DMS 273 (cell line): ENCODE measurements around the gene SHCBP1L.
A peak's percentile ranks its signal among the peaks of the same experiment; 100 is the strongest.
"Not testable (repeated sequence)": the region's sequence is repeated elsewhere in the genome, so short reads cannot be mapped to it uniquely, and the experiment has no call there.

Source experiments
- DNase-seq: peaks from one replicate; lab custom pipeline; 2025; ENCODE audit not compliant: unreplicated experiment; lab: John Stamatoyannopoulos, UW

The SHCBP1L gene

DNA sequence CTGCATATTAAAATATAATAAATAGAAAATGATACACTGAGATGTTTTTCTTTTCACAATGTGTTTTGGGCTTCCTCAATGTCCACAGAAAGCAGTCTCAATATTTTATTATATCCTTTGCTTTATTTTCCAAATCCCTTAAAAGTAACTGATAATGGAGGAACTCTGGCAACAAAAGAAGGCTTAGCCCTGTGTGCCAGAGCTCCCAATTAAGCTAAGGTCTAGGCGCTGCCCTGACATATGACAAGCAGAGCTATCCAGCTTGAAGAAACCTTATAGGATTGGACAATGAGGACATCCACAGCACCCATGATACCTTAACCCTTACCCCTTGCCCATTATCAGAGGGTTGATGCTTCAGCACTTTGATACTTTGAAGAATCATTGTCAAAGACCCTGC lies 12.9 kb upstream of the SHCBP1L start:
- DNase-seq, result no peak

DNA sequence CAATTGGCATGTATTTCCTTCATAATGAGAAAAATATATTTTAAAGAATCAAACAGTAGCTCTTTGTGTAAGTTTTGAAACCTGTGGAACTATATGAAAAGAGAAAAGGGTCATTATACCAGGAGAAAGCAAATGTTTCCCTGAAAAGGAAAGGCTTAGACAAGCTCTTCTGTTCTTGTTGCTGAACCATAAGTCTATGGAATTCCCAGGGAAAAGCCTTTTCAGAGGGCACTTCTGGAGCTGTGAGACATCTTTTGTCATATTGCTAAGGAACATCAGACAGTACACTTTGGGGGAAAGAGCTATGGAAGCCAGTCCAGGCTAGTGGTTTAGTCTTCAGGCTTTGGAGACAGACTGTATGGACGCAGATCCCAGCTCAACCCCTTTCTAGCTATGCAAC lies 12.1 kb upstream of the SHCBP1L start:
- DNase-seq, result no peak

DNA sequence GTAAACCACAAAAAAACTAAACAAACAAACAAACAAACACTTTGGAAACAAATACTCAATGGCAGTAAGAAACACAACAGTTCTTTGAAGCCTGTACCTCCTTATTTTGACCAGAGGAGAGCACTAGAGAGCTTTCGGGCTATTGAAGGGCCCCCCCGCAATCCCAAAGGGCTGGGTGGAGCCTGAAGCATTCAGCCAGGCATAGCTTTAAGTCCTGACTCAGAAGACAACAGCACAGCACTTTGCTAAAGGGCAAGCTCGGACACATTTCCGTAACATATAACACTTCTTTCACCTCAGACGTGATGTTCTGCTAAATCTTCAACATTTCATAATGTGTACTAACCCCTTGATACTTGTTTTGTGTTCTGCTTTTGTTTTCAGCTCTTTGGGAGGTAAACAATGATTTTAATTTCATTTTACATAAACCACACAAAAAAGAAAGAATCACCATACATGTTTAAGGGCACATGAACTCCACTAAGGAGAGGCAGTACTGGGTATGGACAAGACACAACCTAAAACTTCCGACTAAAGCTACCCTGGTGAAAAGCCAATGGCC lies 9.7 kb upstream of the SHCBP1L start:
- peak; percentile 92 for DNase-seq

DNA sequence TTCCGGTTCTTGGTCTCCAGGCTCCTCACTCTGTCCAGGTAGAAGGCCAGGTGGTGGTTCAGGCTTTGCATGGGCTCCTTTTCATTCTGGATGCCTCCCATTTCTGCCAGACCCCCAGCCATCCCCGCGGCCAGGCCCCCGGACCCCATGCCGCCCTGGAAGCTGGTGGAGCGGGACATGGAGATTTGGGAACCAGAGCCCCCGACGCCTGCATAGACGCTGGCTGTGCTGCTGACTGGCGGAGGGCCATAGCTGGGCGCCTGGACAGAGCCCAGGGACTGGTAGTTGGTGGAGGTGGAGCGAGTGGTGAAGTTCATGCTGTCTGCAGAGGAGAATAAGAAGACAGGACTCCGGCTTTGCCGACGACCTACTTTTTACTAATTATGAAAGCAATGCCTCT lies 7.1 kb upstream of the SHCBP1L start:
- no peak for DNase-seq

DNA sequence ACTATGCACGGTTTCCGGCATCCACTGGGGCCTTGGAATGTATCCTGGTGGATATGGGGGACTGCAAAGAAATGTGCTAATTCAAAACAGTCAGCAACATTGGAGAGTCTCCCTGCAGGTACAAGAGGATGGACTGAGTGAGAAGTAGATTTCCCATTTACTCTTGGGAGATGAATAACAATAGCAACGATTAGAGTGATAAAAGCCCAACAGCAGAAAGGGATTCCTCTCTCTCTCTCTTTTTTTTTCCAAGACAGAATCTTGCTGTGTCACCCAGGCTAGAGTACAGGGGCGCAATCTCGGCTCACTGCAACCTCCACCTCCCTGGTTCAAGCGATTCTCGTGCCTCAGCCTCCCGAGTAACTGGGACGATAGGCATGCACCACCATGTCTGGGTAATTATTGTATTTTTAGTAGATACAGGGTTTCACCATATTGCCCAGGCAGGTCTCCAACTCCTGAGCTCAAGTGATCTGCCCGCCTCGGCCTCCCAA lies 5.0 kb upstream of the SHCBP1L start:
- no peak for DNase-seq

DNA sequence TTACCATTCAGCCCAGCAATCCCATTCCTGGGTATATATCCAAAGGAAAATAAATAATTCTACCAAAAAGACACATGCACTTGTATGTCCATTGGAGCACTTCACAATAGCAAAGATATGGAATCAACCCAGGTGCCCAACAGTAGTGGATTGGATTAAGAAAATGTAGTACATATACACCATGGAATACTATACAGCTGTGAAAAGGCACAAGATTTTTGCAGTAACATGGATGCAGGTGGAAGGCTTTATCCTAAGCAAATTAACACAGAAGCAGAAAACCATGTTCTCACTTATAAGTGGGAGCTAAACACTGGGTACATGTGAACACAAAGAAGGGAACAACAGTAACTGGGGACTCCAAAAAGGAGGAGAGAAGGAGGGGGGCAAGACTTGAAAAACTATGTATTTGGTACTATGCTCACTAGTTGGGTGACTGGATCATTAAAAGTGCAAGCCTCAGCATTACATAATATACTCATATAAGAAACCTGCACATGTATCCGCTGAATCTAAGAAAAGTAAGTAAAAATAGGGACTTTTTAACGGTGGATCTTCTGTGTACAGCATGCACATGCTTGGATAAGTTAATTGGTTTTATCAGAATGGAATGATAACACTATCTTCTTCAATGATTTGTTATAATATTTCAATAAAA lies 3.9 kb upstream of the SHCBP1L start:
- no peak for DNase-seq

DNA sequence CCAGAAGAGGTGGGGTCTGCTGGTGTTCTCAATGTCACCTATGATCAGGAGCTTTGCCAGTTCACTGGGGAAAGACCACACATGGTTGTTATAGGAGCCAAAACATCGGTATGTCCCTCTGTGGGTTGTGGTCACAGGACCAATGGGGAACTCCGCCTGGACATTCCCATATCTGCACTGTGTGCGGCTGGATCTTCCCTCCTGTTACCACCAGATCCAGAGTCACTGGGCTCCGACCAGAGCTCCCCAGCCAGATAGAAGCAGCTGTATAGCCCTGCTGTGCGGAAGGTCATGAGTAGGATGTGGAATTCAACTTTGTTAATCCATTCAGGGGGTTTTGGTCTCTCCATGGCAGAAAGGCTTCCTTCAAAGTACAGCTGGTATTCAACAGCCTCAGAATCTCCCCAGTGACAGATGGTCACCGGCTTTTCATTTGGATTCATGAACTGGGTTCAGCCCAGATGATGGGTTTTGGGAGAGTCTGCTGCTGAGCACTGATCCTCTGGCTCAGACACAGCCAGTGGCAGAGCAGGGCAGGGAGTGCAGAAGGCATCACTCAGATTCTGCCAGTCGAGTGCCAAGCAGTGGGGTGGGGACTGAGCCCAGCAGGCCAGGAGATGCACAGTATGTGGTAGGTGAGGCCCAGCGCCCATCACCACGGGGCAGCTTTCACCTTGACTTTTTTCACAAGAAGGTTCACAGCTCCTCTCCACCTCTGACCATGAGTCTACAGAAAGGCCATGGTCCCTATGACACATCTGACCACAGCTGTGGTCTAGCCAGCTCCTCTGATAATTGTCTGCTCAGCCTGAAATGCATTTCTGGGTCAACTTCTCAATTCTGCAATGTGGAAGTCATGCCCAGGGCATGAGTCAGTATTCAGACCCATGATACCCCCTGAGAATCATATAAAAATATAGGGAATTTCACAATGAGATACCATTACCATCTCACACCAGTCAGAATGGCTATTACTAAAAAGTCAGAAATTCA lies 2.9 kb upstream of the SHCBP1L start:
- peak; percentile 81 for DNase-seq

DNA sequence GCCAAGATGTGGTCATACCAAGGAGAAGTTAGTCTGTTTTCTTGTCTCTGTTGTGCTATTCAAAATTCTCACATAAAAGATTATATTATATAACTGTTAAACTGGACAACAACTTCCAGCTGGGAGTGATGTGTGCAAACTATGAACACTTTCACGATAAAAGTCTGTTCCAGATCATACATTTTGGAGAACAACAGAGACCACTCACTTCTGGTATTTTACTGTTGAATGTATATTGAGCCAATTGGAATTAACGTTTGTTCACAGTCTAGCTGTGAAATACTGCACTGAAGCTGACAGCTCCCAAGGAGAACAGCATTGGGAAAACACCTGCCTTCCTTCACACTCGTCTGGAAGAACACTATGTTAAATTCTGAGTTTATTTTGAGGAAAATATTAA lies 860 bp upstream of the SHCBP1L start:
- DNase-seq, result no peak

DNA sequence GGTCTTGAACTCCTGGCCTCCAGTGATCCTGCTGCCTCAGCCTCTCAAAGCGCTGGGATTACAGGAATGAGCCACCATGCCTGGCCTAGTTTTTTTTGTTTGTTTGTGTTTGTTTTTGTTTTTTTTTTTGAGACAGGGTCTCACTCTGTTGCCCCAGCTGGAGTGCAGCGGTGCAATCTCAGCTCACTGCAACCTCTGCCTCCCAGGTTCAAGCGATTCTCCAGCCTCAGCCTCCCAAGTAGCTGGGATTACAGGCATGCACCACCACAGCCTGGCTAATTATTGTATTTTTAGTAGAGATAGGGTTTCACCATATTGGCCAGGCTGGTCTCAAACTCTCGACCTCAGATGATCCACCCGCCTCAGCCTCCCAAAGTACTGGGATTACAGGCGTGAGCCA lies 9.6 kb downstream of the SHCBP1L start:
- not testable (repeated sequence) for DNase-seq

DNA sequence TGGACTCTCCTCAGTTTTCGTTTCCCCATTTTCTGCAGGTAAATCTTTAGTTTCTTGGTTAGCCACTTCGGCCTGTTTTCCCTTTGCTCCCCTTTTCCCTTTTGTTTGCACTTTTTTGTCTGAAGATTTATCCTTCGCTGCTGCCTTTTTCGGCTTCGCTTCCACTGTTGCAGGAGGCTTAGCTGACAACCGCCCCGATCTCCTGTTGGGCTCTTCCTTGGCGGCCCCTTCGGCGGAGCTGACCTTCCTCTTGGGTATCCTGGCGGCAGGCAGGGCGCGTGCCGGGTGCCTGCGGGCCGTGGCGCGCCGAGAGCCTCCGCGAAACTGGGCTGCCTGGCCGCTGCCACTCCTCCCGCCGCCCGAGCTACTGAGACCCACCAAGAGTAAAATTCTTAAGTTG lies 10.8 kb downstream of the SHCBP1L start:
- not testable (repeated sequence) for DNase-seq

DNA sequence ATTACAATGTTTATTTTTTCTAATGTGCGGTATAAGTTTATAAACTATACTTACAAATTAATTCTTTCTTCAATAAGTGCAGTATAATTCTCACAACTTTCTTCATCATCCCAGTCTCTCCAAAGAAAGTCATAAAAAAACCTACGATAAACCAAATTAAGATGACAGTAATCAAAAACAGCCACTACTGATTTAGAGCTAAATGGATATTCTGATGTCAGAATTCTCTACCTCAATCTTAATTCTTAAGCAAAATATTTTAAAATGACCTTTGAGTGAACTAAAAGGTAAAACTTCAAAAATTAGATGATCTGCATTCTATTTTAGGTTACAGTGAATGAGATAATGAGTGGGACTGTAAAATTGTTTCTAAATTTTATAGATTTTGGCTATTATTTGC lies 13.6 kb downstream of the SHCBP1L start:
- no peak for DNase-seq

DNA sequence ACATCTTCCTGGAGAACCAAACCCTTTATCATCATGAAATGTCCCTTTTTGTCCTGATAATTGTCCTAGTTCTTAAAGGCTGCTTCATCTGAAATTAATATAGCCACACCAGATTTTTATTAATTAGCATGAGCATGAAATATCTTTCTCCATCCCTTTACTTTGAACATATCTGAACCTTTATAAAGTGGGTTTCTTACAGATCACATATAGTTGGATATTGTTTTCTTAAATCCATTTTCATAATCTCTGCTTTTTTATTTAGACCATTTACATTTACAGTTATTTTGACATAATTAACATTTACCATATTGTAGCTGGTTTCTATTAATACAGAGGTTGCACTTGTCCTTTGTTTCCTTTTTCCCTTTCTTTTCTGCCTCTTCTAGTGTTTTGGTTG lies 17.2 kb downstream of the SHCBP1L start:
- no peak for DNase-seq

DNA sequence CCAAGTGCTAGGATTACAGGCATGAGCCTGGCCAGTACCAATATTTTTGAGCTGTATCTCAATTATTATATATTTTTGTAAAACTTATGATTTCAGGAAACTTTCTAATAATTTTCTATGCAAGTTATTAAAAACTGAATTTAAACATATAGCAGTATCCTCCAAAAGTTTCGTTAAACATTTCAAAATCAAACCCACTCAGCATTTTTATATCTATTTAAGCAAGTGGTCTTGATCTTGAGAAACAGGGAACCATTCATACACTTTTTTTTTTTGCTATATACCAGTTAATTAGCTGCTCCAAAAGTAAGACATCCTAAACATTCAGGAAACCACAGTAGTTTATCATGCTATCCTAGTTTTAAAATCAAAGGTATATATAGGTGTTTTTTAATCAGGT lies 22.0 kb downstream of the SHCBP1L start:
- DNase-seq, result no peak

DNA sequence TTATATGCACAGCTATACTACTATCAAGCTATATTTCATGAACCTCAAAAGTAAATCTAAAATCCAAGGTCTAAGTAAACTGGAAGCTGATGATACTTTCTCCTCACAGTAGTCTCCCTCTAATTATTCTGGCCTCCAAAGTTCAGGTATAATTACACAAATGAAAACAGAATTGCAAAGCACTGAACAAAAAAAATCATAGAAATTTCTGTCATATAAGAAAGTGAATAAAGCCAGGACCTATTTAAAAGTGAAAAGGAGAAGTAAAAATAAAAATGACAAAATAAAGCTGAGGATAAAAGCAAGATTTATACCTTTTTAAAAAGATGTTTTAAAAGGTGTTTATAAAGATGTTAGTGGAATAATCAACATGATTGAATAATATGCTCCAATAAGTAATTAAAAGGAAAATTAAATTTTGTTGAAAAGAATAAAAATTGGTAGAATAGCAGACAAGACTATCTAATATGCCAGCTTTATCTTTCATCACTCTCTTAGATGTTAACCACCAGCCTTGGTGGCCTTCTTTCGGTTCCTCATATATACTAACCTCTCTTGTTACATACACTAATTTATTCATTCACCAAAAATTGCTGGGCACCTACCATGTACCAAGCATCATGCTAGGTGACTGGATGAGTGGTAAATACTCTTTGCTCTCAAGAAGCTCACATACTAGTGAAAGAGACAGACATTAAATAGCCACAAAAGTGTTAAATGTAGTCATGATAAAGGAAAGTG lies 25.1 kb downstream of the SHCBP1L start:
- no peak for DNase-seq

DNA sequence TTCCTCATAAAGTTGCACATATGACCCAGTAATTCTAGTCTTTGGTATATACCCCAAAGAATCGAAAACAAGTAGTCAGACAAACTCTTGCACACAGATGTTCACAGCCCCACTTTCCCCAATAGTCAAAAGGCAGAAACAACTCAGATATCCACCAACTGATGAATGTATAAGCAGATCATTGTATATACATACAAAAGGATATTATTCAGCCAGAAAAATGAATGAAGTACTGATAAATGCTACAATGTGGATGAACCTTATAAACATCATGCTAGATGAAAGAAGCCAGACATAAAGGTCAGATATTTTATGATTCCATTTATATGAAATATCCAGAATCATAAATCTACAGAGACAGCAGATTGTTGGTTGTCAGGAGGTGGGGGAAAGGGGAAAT lies 27.3 kb downstream of the SHCBP1L start:
- no peak for DNase-seq

DNA sequence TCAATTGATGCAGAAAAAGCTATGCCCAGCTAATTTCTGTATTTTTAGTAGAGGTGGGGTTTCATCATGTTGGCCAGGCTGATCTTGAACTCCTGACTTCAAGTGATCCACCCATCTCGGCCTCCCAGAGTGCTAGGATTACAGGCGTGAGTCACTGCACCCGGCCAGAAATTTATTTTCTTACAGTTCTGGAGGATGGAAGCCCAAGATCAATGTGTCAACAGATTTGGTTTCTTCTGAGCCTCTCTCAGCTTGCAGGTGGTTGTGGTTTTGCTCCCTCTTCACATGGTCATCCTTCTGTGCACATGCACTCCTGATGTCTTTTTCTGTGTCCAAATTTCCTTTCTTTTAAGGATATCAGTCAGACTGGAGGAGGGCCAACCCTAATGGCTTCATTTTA lies 35.6 kb downstream of the SHCBP1L start:
- DNase-seq, result no peak

DNA sequence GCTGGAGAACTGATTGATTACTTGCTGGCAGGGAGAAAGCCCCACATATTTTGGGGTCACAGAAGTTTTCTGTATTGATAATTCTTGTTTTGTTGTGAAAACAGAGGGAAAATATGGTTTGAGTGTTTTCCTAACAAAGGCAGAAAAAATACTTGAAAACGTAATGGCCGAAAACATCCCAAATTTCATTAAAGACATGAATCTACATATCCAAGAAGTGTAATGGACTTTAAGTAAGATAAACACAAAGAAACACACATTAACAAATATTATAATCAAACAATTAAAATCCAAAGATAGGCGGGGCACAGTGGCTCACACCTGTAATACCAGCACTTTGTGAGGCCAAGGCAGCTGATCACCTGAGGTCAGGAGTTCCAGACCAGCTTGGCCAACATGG lies 39.6 kb downstream of the SHCBP1L start:
- DNase-seq, result no peak

DNA sequence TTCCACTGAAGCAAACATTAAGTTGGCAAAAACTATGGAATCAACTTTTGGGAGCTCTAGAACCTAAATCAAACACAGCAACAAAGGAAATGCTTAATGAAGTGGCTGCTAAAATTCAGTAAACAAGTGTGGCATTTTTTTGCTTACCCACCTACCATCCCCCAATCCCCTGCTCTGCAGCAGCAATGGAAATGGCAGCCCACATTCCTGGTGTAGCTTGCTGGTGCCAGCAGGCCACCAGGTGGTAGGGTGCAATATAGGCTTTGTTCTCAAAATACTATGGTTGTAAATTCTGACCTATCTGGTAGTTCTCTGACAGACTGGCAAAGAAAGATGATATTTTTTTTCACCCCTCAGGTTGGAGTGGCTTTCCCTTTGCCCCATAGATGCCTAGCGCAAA lies 42.8 kb downstream of the SHCBP1L start:
- DNase-seq, result peak; percentile 28

DNA sequence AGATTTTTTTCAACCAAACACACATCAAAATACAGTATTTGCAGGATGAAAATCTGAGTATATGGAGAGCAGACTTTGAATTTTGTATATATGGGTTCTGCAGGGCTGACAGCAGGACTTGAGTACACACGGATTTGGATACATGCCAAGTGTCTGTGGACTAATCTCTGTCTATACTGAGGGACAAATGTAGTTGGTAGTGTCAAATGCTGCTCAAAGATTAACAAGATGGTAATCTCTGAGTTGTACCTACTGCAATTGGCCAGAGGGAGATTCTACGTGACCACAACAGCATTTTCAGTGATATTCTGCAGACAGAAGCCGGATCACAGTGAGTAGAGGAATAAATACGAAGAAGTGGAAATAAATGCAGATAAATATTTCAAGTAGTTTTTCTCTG lies 43.4 kb downstream of the SHCBP1L start:
- peak; percentile 40 for DNase-seq

DNA sequence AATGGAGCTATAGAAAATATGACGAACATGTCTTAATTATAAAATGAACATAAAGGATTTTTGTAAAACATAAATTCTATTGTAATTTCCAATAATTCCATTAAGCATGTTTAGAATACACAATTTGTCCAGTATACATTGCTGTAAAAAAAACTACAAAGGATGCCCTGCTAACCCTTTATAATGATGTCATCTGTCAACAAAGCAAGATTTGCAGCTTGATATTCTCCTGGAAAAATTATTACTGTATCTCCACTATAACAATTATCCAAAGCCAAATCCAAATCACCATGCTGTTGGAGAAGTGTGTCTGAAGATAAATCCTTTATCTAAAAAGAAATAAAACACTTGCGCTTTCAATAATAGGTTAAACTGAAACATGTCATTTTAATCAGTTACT lies 47.6 kb downstream of the SHCBP1L start:
- DNase-seq, result no peak

DNA sequence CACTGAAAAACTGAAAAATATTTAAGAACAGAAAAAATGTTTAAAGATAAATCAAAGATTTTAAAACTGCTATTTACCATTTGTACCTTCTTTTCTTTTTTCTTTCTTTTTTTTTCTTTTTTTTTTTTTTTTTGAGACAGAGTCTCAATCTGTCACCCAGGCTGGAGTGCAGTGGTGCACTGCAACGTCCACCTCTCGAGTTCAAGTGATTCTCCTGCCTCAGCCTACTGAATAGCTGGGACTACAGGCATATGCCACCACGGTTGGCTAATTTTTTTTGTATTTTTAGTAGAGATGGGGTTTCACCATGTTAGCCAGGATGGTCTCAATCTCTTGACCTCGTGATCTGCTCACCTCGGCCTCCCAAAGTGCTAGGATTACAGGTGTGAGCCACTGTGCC lies 51.0 kb downstream of the SHCBP1L start:
- not testable (repeated sequence) for DNase-seq
